ENCODE measurements around the gene C16orf86. TPM values are rescaled to one million over a fixed set of nuclear protein-coding genes. Genes with fewer than 3 reads are reported as not detected.

The C16orf86 gene, protein sequence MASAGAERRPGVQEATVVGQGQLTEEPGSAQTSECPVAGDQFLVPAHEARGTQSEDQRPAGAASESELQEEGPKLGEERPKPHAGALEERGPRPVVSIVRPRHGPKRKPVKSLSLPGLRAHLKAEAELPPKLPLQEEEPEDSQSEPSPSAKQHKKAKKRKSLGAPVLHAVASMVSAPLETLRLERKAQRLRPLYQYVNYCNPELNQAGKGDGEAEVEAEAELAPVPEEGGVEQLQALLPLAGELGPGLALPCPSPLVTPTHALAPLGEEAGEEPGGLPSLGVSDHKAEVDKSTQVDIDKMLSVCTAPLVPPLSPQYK
- 10 to 100 TPM in 1 of 2 donors, 1 to 10 TPM in 1; 6.6 to 11.9 TPM for total RNA-seq

DNA sequence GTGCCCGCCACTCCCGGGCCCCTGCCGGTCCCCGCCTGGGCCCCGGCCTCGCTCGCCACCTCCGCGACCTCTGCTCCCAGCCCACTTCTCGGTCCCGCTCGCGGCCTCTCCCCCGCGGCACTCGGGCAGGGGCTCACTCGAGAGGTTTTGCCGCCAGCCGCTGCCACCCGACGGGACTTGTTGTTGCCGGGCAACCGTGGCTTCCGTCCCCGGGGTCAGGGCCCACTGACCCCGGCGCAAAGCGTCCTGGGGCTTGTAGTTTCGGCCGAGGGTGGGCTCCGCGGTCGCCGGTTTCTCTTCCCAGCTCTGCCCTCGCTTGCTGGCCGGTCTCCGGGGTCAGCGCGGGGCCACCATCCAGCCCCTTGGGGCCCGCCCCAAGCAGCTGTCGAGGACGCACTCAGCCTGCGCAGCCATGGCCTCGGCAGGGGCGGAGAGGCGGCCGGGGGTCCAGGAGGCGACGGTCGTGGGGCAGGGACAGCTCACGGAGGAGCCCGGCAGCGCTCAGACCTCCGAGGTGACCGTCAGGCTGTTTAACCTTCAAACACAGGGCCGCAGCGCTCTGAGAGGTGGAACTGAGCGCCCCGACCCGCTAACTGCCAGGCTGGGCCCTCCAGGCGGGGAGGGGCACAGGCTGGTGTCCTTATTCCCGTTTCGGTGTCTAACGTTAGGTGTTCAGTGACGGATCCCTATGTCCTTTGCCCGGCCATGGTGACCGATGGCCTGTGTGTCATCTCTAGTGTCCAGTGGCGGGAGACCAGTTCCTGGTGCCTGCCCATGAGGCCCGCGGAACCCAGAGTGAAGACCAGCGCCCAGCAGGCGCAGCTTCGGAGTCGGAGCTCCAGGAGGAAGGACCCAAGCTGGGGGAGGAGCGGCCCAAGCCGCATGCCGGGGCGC, at the start of gene C16orf86, which contains the start of gene ENKD1:
Gene C16orf86, plus strand, starts transcription at position 256 of the 894 bp plus-strand sequence. Its CDS starts 157 bp downstream, at position 413.
Gene ENKD1, minus strand, starts transcription at position 192 of the 894 bp plus-strand sequence. CDS start 308 bp downstream, outside the sequence.
- TF ChIP-seq, protein P1, sequence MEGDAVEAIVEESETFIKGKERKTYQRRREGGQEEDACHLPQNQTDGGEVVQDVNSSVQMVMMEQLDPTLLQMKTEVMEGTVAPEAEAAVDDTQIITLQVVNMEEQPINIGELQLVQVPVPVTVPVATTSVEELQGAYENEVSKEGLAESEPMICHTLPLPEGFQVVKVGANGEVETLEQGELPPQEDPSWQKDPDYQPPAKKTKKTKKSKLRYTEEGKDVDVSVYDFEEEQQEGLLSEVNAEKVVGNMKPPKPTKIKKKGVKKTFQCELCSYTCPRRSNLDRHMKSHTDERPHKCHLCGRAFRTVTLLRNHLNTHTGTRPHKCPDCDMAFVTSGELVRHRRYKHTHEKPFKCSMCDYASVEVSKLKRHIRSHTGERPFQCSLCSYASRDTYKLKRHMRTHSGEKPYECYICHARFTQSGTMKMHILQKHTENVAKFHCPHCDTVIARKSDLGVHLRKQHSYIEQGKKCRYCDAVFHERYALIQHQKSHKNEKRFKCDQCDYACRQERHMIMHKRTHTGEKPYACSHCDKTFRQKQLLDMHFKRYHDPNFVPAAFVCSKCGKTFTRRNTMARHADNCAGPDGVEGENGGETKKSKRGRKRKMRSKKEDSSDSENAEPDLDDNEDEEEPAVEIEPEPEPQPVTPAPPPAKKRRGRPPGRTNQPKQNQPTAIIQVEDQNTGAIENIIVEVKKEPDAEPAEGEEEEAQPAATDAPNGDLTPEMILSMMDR (IDR thresholded peaks at IDR 0.05) = no peak
- H3K36me3 ChIP-seq = no peaks in the 10 kb centered on the region
- H3K27me3 ChIP-seq (replicated peaks; ENCODE audit: insufficient read depth) = no peaks in the 10 kb centered on the region
- ATAC-seq (ENCODE audit: insufficient number of reproducible peaks, low FRiP score, low read depth) (peak; percentile 21), DNase-seq (ENCODE audit: low spot score) (no peak)
- H3K4me1 ChIP-seq (ENCODE audit: control insufficient read depth in 1 of 2, low read depth in 2 of 2) = peaks cover 14 to 24% of the 10 kb centered on the region in 2 donors
- peak within 1 kb of the TSS; percentile 92 for H3K4me3 ChIP-seq
- no peaks in the 10 kb centered on the region for H3K9me3 ChIP-seq
- H3K27ac ChIP-seq = peak within 1 kb of the TSS; percentile 81 to 90

DNA sequence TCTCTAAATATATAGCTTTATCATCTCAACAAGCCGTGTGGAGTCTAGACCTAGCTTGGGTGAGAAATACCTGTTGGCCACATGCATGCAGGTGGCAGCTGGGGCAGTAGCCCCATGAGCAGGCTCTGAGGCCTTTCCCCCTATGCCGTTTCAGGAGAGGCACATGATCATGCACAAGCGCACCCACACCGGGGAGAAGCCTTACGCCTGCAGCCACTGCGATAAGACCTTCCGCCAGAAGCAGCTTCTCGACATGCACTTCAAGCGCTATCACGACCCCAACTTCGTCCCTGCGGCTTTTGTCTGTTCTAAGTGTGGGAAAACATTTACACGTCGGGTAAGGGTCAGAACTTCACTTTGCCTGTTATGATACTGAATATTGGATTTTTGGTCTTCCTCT, 38.4 kb upstream of the C16orf86 start:
- ATAC-seq (ENCODE audit: insufficient number of reproducible peaks, low FRiP score, low read depth) (no peak), DNase-seq (ENCODE audit: low spot score) (no peak)
- TF ChIP-seq, protein P1 (IDR thresholded peaks at IDR 0.05) = no peak
- H3K9me3 ChIP-seq = no peaks in the 10 kb centered on the region
- H3K27me3 ChIP-seq (replicated peaks; ENCODE audit: insufficient read depth) = no peaks in the 10 kb centered on the region
- H3K4me1 ChIP-seq (ENCODE audit: control insufficient read depth in 1 of 2, low read depth in 2 of 2) = no peaks in the 10 kb centered on the region
- H3K36me3 ChIP-seq = peaks cover 68% of the 10 kb centered on the region
- no peak overlapping the region for H3K27ac ChIP-seq
- H3K4me3 ChIP-seq = no peak overlapping the region

DNA sequence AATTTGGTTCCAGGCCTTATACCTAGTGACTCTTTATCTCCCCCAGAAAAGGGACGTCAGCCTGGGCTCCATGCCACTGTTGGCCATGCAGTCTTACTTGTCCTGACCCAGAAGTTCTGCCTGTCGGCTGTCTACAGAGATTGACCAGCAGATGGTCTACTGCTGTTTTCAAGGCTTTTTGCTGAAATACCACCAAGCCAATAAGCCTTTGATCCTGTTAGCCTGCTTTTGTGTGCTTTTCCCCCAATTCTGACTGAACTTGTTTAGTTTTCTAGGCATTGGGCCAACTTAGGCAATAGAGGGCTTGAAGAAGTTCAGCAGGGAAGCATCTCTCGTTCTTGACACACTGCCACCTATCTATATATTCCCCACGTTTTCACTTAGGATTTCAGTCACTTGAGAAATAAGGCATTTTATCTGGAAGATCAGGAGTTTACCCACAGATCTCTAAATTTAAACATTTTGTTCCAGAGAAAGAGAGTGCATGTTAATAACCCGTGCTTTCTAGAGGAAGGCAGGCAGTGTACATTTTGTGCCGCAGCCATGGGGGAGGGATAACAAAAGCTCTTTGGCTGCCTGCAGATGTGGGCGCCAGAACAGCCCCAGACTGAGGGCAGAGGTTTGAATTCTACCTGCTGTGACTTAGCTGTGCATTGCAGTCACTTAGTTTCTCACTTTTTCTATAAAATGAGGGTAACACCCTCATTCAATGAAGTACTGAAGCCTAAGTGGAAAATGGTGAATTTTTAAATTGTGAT, 34.0 kb upstream of the C16orf86 start:
- Histone ChIP-seq H3K36me3 (peaks cover 68% of the 10 kb centered on the region), H3K27ac (no peak overlapping the region), H3K4me3 (no peak overlapping the region), H3K4me1 (ENCODE audit: control insufficient read depth in 1 of 2, low read depth in 2 of 2) (no peaks in the 10 kb centered on the region), H3K9me3 (no peaks in the 10 kb centered on the region), H3K27me3 (replicated peaks; ENCODE audit: insufficient read depth) (no peaks in the 10 kb centered on the region)
- TF ChIP-seq, protein P1 (IDR thresholded peaks at IDR 0.05) = no peak
- DNase-seq (ENCODE audit: low spot score) (no peak), ATAC-seq (ENCODE audit: insufficient number of reproducible peaks, low FRiP score, low read depth) (no peak)

DNA sequence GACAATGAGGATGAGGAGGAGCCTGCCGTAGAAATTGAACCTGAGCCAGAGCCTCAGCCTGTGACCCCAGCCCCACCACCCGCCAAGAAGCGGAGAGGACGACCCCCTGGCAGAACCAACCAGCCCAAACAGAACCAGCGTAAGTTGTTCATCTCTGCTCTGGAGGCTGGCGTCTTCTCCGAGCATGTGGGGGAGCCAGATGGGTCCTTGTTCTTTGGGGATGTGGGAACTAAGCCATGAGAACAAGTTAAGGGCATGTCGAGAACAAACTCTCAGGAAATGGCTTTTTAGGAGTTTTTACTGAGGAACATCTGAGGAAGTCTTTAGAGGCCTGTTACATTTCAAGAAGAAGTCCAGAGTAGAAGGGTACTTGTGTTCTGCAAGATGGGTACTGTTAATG, 29.9 kb upstream of the C16orf86 start:
- DNase-seq (ENCODE audit: low spot score) = no peak
- Histone ChIP-seq H3K27ac (no peak overlapping the region), H3K27me3 (replicated peaks; ENCODE audit: insufficient read depth) (no peaks in the 10 kb centered on the region), H3K36me3 (peaks cover 50% of the 10 kb centered on the region), H3K9me3 (no peaks in the 10 kb centered on the region), H3K4me1 (ENCODE audit: control insufficient read depth in 1 of 2, low read depth in 2 of 2) (peaks cover under 1 to 3% of the 10 kb centered on the region in 2 donors), H3K4me3 (no peak overlapping the region)
- ATAC-seq (ENCODE audit: insufficient number of reproducible peaks, low FRiP score, low read depth) = no peak
- TF ChIP-seq, protein P1 (IDR thresholded peaks at IDR 0.05) = no peak
